ENCODE results near the gene SERPINE3. TPM values are rescaled to one million over a fixed set of nuclear protein-coding genes. Genes with fewer than 3 reads are reported as not detected.

SERPINE3 gene
- total RNA-seq, 2 donors from 2014 or later: not detected

DNA sequence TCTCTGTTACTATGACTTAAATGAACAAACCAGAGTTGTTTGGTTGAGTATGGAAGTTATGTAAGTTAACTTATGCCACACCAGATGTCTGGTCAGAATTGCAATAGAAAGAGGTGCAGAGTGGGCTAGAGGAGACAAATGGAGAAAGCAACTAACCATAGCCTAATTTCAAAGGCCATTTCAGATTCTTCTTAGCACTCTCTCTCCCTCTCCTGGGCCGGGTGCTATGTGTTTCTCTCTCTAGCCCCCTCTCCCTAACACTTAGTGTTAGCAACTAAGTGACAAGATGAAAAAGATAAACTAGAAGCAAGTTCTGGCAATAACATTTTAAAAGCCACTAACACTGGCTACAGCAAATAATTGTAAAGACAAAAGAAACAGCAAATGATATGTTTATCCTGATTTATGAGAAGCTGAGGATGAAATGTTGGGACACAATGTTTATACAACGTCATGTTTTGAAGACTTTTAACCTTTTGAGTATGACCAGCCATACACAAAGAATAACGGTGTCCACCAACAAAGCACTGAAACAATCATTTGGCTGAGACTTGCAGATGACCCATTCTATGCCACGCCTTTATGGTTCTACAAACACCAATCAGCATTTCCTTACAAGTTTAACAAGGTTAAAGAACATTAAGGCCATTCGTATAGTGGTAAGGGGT is 18.6 kb downstream of the SERPINE3 start:
- TF ChIP-seq, protein P1, sequence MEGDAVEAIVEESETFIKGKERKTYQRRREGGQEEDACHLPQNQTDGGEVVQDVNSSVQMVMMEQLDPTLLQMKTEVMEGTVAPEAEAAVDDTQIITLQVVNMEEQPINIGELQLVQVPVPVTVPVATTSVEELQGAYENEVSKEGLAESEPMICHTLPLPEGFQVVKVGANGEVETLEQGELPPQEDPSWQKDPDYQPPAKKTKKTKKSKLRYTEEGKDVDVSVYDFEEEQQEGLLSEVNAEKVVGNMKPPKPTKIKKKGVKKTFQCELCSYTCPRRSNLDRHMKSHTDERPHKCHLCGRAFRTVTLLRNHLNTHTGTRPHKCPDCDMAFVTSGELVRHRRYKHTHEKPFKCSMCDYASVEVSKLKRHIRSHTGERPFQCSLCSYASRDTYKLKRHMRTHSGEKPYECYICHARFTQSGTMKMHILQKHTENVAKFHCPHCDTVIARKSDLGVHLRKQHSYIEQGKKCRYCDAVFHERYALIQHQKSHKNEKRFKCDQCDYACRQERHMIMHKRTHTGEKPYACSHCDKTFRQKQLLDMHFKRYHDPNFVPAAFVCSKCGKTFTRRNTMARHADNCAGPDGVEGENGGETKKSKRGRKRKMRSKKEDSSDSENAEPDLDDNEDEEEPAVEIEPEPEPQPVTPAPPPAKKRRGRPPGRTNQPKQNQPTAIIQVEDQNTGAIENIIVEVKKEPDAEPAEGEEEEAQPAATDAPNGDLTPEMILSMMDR (IDR thresholded peaks at IDR 0.05): no peak
- TF ChIP-seq POLR2AphosphoS5 (IDR thresholded peaks at IDR 0.05) (no peak), POLR2A (IDR thresholded peaks at IDR 0.05) (no peak)
- Histone ChIP-seq H3K27ac (no peak overlapping the region), H3K36me3 (no peaks in the 10 kb centered on the region), H3K9me3 (no peaks in the 10 kb centered on the region), H3K4me1 (replicated peaks) (no peaks in the 10 kb centered on the region), H3K4me3 (no peak overlapping the region), H3K27me3 (replicated peaks; ENCODE audit: insufficient read depth) (no peaks in the 10 kb centered on the region)
- intact Hi-C loops (cut with DNase I): no loop called here
- 35% methylated on average over 5 of the region's 5 CpGs for WGBS
- DNase-seq (ENCODE audit: low spot score): no peak

DNA sequence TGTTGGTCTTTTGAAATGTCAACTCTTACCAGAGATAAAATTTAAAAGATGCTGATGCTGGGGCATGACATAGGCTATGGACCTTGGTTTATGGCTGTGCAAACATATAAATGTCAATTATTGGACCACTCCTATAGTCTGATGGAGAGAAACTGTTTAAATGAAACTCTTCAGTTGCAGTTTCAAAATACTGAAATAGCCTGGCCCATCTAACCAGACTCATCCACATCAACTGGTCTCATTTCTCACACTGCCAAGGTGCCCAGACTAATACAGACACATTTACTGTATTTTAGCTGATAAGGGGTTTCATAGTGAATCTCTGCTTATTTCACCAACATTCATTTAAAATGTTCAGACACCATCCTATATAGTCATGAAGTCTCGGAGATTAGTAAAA is 19.9 kb downstream of the SERPINE3 start:
- WGBS: 94% methylated on average over 1 of the region's 1 CpG
- intact Hi-C loops (cut with DNase I): no loop called here
- H3K9me3 ChIP-seq: no peaks in the 10 kb centered on the region

DNA sequence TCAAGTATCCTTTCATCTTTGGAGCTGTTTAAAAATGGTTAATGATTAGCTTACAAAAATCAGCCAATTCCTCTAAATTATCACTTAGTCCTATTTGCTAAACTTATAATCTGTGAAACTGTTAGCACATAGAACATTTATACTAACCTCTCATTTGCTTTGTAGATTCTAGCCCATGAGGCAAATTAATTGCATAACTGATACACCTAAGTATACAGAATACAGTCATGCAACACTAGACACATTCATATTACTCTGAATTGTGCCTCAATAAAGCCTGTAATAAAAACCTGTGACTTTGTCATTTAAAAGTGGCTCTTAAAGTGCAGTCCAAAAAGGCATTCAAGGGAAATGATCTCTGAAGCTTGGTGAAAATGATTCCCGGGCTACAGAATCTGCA is 21.0 kb downstream of the SERPINE3 start:
- Histone ChIP-seq H3K27ac (no peak overlapping the region), H3K4me3 (no peak overlapping the region), H3K9me3 (no peaks in the 10 kb centered on the region), H3K4me1 (replicated peaks) (no peaks in the 10 kb centered on the region), H3K27me3 (replicated peaks; ENCODE audit: insufficient read depth) (no peaks in the 10 kb centered on the region), H3K36me3 (no peaks in the 10 kb centered on the region)
- TF ChIP-seq POLR2A (IDR thresholded peaks at IDR 0.05): no peak
- TF ChIP-seq, protein P1 (IDR thresholded peaks at IDR 0.05): no peak
- no peak for TF ChIP-seq POLR2AphosphoS5 (IDR thresholded peaks at IDR 0.05)
- intact Hi-C loops (cut with DNase I): no loop called here
- WGBS: 52% methylated on average over 1 of the region's 1 CpG
- no peak for DNase-seq (ENCODE audit: low spot score)

More for the DNA sequence above, 19.9 kb downstream of the SERPINE3 start:
- no peak overlapping the region for H3K27ac ChIP-seq
- no peaks in the 10 kb centered on the region for H3K4me1 ChIP-seq (replicated peaks)
- DNase-seq (ENCODE audit: low spot score): no peak
- H3K4me3 ChIP-seq: no peak overlapping the region
- H3K36me3 ChIP-seq: no peaks in the 10 kb centered on the region
- TF ChIP-seq POLR2A (IDR thresholded peaks at IDR 0.05) (no peak), POLR2AphosphoS5 (IDR thresholded peaks at IDR 0.05) (no peak)
- TF ChIP-seq, protein P1 (IDR thresholded peaks at IDR 0.05): no peak
- H3K27me3 ChIP-seq (replicated peaks; ENCODE audit: insufficient read depth): no peaks in the 10 kb centered on the region

DNA sequence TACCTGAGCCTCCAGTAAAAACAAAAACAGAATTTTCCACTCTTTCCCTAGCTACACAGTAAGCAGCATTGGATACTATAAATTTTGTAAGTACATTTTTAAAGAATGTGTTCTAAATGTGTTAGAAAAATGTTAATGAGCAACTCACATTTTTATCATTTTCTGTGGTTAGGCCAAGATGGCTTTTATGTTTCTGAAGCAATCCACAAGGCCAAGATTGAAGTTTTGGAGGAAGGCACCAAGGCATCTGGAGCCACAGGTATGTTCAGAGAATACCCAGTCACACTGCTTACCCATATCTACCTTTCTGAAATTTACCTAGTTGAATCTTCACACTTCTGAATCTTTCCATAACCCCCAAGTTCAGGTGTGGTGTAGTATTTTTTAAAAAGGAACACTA is 21.6 kb downstream of the SERPINE3 start:
- DNase-seq (ENCODE audit: low spot score): no peak
- Histone ChIP-seq H3K27ac (no peak overlapping the region), H3K36me3 (no peaks in the 10 kb centered on the region), H3K27me3 (replicated peaks; ENCODE audit: insufficient read depth) (no peaks in the 10 kb centered on the region), H3K4me1 (replicated peaks) (no peaks in the 10 kb centered on the region), H3K4me3 (no peak overlapping the region), H3K9me3 (no peaks in the 10 kb centered on the region)
- intact Hi-C loops (cut with DNase I): no loop called here
- TF ChIP-seq POLR2AphosphoS5 (IDR thresholded peaks at IDR 0.05): no peak
- TF ChIP-seq, protein P1 (IDR thresholded peaks at IDR 0.05): no peak
- no peak for TF ChIP-seq POLR2A (IDR thresholded peaks at IDR 0.05)

DNA sequence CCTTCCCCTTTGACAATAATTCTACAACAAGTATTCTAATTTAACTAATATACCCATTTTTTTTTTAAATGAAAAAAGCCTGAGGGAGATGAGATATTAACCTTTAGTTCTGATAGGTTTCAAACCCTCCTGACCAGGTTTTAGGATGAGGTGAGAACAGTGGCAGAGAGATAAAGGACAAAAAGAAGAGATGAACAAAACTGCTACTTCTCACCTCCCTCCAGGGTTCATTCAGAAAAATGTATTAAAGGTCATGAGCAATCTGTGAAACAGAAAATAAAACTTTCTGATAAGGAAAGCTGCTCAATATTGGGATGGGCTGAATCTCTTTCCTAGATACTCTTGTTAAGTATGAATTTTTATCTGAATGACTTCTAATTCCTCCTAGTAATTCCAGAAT is 24.1 kb downstream of the SERPINE3 start:
- peaks cover 0 to 4% of the 10 kb centered on the region in 2 donors for H3K36me3 ChIP-seq
- TF ChIP-seq POLR2A (IDR thresholded peaks at IDR 0.05) (no peak), POLR2AphosphoS5 (IDR thresholded peaks at IDR 0.05) (no peak)
- TF ChIP-seq, protein P1 (IDR thresholded peaks at IDR 0.05): no peak

More for the DNA sequence above, 24.1 kb downstream of the SERPINE3 start:
- DNase-seq (ENCODE audit: low spot score): no peak
- Histone ChIP-seq H3K27me3 (replicated peaks; ENCODE audit: insufficient read depth) (no peaks in the 10 kb centered on the region), H3K4me3 (no peak overlapping the region), H3K4me1 (replicated peaks) (no peaks in the 10 kb centered on the region), H3K27ac (no peak overlapping the region), H3K9me3 (no peaks in the 10 kb centered on the region)
- intact Hi-C loops (cut with DNase I): no loop called here

Data from prostate gland (tissue), 2 donors.